Measurements from ENCODE around the gene RING1. TPM values are rescaled to one million over a fixed set of nuclear protein-coding genes. Genes with fewer than 3 reads are reported as not detected.

RING1 gene
- polyA plus RNA-seq, 1 of the 3 experiments (the other 2 are of a cell fraction) = 61.3 TPM

DNA sequence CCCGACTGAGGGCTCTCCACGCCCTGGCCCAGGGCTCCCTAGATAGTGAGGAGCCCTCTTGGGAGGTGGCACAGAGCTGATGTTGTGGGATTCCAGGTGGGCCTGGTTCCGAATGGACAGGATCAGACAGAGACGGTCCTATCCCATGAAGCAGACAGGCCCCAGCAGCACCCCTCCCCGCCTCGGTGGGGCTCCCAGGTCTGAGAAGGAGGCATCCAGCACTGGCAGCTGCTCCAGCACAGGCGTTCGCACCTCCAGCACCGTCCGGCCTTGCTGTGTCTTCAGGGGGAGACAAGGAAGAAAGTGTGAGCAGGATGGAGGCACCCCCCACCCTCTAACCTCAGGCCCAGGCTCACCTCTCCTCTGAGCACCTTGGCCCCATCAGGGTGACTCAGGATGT, 44.8 kb upstream of the RING1 start:
- Histone ChIP-seq H3K4me1 (ENCODE audit: control insufficient read depth in 1 of 2, insufficient read depth in 2 of 2, low read depth in 1 of 2, low read length in 1 of 2) (peaks cover 0 to 7% of the 10 kb centered on the region in 2 experiments; a peak in 1 of 4 replicates), H3K9me2 (no peaks in the 10 kb centered on the region), H3K4me3 (ENCODE audit: low read depth in 2 of 2, low read length in 1 of 2) (no peak overlapping the region), H3K27me3 (ENCODE audit: insufficient read depth) (no peaks in the 10 kb centered on the region; the same call in 1 of the 2 replicates), H3F3A (replicated peaks; ENCODE audit: insufficient read depth) (no peaks in the 10 kb centered on the region), H3K79me2 (ENCODE audit: insufficient read depth) (no peaks in the 10 kb centered on the region), H3K9me3 (no peaks in the 10 kb centered on the region), H3K9ac (no peak overlapping the region), H4K20me1 (ENCODE audit: insufficient read depth) (no peaks in the 10 kb centered on the region), H3K4me2 (no peak overlapping the region), H3K27ac (ENCODE audit: low read depth in 2 of 2, low read length in 1 of 2) (no peak overlapping the region), H3K36me3 (replicated peaks in 1 of 2; ENCODE audit: control insufficient read depth in 1 of 2, insufficient read depth in 2 of 2, low read length in 1 of 2) (no peaks in the 10 kb centered on the region), H2AFZ (ENCODE audit: low read depth) (no peak overlapping the region)
- CTCF ChIA-PET = interaction anchor here (0.6 to 5.8 kb wide), 7 partner anchors 10 to 148 kb away, joined by 3 to 50 read pairs (median 3); partner anchors contain the start of gene HSD17B8
- DNase-seq = no peak
- 86% methylated on average over 6 of the region's 10 CpGs for WGBS (ENCODE audit: low lambda C conversion rate)
- TF ChIP-seq NFIC (IDR thresholded peaks at IDR 0.05; ENCODE audit: borderline replicate concordance) = no peak
- TF ChIP-seq RAD21 (IDR thresholded peaks at IDR 0.05; ENCODE audit: low read length) = no peak
- TF ChIP-seq, protein P1, sequence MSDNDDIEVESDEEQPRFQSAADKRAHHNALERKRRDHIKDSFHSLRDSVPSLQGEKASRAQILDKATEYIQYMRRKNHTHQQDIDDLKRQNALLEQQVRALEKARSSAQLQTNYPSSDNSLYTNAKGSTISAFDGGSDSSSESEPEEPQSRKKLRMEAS (IDR thresholded peaks at IDR 0.05; ENCODE audit: low read depth) = no peak
- TF ChIP-seq NRF1 (IDR thresholded peaks at IDR 0.05; ENCODE audit: low read depth, low read length) = no peak
- no peak for TF ChIP-seq MEF2A (IDR thresholded peaks at IDR 0.05; ENCODE audit: borderline replicate concordance, low read depth)
- no peak for TF ChIP-seq JUND (IDR thresholded peaks at IDR 0.05)
- no peak for TF ChIP-seq GATA2 (CRISPR knock-in tag; IDR thresholded peaks at IDR 0.05)
- TF ChIP-seq, protein P2, sequence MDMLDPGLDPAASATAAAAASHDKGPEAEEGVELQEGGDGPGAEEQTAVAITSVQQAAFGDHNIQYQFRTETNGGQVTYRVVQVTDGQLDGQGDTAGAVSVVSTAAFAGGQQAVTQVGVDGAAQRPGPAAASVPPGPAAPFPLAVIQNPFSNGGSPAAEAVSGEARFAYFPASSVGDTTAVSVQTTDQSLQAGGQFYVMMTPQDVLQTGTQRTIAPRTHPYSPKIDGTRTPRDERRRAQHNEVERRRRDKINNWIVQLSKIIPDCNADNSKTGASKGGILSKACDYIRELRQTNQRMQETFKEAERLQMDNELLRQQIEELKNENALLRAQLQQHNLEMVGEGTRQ (IDR thresholded peaks at IDR 0.05; ENCODE audit: borderline replicate concordance, low read depth, low read length) = no peak
- TF ChIP-seq, protein P3, sequence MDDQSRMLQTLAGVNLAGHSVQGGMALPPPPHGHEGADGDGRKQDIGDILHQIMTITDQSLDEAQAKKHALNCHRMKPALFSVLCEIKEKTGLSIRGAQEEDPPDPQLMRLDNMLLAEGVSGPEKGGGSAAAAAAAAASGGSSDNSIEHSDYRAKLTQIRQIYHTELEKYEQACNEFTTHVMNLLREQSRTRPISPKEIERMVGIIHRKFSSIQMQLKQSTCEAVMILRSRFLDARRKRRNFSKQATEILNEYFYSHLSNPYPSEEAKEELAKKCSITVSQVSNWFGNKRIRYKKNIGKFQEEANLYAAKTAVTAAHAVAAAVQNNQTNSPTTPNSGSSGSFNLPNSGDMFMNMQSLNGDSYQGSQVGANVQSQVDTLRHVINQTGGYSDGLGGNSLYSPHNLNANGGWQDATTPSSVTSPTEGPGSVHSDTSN (IDR thresholded peaks at IDR 0.05) = no peak
- POLR2A ChIA-PET = no interaction called here

DNA sequence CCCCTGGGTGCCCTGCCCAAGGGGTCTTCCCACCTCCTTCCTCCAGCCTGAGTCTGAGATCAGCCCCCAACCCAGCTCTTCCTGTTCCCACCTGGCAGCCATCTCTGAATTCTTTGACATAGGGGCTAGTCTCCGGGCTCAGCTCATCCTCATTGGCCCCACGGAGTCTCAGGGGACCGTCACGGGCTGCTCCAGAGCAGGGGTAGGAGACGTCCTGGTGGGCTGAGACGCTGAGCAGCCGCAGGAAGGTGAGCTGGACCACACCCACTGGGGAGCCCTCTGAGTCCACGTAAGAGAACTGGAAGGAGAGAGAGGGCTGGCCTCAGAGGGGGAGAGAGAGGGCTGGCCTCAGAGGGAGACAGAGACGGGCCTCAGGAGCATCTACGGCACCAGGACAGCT, 44.1 kb upstream of the RING1 start:
- Histone ChIP-seq H3K4me2 (no peak overlapping the region), H3K9me2 (no peaks in the 10 kb centered on the region), H3K9ac (no peak overlapping the region), H3K4me3 (ENCODE audit: low read depth in 2 of 2, low read length in 1 of 2) (no peak overlapping the region), H3K4me1 (ENCODE audit: control insufficient read depth in 1 of 2, insufficient read depth in 2 of 2, low read depth in 1 of 2, low read length in 1 of 2) (peaks cover 0 to 7% of the 10 kb centered on the region in 2 experiments; a peak in 1 of 4 replicates), H2AFZ (ENCODE audit: low read depth) (no peak overlapping the region), H3K9me3 (no peaks in the 10 kb centered on the region), H3F3A (replicated peaks; ENCODE audit: insufficient read depth) (no peaks in the 10 kb centered on the region), H4K20me1 (ENCODE audit: insufficient read depth) (no peaks in the 10 kb centered on the region), H3K27me3 (ENCODE audit: insufficient read depth) (no peaks in the 10 kb centered on the region; the same call in 1 of the 2 replicates), H3K79me2 (ENCODE audit: insufficient read depth) (no peaks in the 10 kb centered on the region), H3K27ac (ENCODE audit: low read depth in 2 of 2, low read length in 1 of 2) (no peak overlapping the region), H3K36me3 (replicated peaks in 1 of 2; ENCODE audit: control insufficient read depth in 1 of 2, insufficient read depth in 2 of 2, low read length in 1 of 2) (no peaks in the 10 kb centered on the region)
- CTCF ChIA-PET = interaction anchor here (0.6 to 5.8 kb wide), 8 partner anchors 10 to 149 kb away, joined by 3 to 50 read pairs (median 3); partner anchors contain the start of gene HSD17B8
- WGBS (ENCODE audit: low lambda C conversion rate) = 59% methylated on average over 10 of the region's 10 CpGs
- no peak for DNase-seq
- POLR2A ChIA-PET = no interaction called here
- TF ChIP-seq NRF1 (IDR thresholded peaks at IDR 0.05; ENCODE audit: low read depth, low read length) (no peak), RXRA (IDR thresholded peaks at IDR 0.05; ENCODE audit: borderline replicate concordance, low read depth) (no peak), TAF1 (IDR thresholded peaks at IDR 0.05; ENCODE audit: borderline replicate concordance, low read depth, low read length) (no peak), FOSL2 (IDR thresholded peaks at IDR 0.05; ENCODE audit: borderline replicate concordance, low read depth) (no peak), ELF1 (IDR thresholded peaks at IDR 0.05) (no peak), POLR2AphosphoS5 (IDR thresholded peaks at IDR 0.05; ENCODE audit: low read depth, low read length) (no peak), FOXJ3 (CRISPR knock-in tag; IDR thresholded peaks at IDR 0.05) (no peak), NFIC (IDR thresholded peaks at IDR 0.05; ENCODE audit: borderline replicate concordance) (no peak), MEF2A (IDR thresholded peaks at IDR 0.05; ENCODE audit: borderline replicate concordance, low read depth) (no peak), GATA2 (CRISPR knock-in tag; IDR thresholded peaks at IDR 0.05) (no peak), TCF12 (IDR thresholded peaks at IDR 0.05) (no peak), EZH2phosphoT487 (IDR thresholded peaks at IDR 0.05; ENCODE audit: borderline replicate concordance, low read depth) (no peak), MXI1 (IDR thresholded peaks at IDR 0.05; ENCODE audit: low read depth, low read length) (no peak)
- TF ChIP-seq, protein P4, sequence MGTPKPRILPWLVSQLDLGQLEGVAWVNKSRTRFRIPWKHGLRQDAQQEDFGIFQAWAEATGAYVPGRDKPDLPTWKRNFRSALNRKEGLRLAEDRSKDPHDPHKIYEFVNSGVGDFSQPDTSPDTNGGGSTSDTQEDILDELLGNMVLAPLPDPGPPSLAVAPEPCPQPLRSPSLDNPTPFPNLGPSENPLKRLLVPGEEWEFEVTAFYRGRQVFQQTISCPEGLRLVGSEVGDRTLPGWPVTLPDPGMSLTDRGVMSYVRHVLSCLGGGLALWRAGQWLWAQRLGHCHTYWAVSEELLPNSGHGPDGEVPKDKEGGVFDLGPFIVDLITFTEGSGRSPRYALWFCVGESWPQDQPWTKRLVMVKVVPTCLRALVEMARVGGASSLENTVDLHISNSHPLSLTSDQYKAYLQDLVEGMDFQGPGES (IDR thresholded peaks at IDR 0.05; ENCODE audit: low read depth, low read length) = no peak
- TF ChIP-seq, protein P5, sequence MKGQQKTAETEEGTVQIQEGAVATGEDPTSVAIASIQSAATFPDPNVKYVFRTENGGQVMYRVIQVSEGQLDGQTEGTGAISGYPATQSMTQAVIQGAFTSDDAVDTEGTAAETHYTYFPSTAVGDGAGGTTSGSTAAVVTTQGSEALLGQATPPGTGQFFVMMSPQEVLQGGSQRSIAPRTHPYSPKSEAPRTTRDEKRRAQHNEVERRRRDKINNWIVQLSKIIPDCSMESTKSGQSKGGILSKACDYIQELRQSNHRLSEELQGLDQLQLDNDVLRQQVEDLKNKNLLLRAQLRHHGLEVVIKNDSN (IDR thresholded peaks at IDR 0.05; ENCODE audit: borderline replicate concordance, low read depth) = no peak
- TF ChIP-seq, protein P6, sequence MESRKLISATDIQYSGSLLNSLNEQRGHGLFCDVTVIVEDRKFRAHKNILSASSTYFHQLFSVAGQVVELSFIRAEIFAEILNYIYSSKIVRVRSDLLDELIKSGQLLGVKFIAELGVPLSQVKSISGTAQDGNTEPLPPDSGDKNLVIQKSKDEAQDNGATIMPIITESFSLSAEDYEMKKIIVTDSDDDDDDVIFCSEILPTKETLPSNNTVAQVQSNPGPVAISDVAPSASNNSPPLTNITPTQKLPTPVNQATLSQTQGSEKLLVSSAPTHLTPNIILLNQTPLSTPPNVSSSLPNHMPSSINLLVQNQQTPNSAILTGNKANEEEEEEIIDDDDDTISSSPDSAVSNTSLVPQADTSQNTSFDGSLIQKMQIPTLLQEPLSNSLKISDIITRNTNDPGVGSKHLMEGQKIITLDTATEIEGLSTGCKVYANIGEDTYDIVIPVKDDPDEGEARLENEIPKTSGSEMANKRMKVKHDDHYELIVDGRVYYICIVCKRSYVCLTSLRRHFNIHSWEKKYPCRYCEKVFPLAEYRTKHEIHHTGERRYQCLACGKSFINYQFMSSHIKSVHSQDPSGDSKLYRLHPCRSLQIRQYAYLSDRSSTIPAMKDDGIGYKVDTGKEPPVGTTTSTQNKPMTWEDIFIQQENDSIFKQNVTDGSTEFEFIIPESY (IDR thresholded peaks at IDR 0.05; ENCODE audit: borderline replicate concordance, low read depth) = no peak
- TF ChIP-seq, protein P1 (IDR thresholded peaks at IDR 0.05; ENCODE audit: low read depth) = no peak

All from SK-N-SH (cell line).